GM19455 (cell line): Measurements from ENCODE around the gene RIMS3.
"Not testable (repeated sequence)": the region's sequence is repeated elsewhere in the genome, so short reads cannot be mapped to it uniquely, and the experiment has no call there.

Experiments
- ATAC-seq: cut with Tn5 transposase; IDR thresholded peaks from one replicate; pipeline ENCODE4 v1.9.1; 2021; ENCODE audit not compliant: unreplicated experiment

RIMS3 gene

DNA sequence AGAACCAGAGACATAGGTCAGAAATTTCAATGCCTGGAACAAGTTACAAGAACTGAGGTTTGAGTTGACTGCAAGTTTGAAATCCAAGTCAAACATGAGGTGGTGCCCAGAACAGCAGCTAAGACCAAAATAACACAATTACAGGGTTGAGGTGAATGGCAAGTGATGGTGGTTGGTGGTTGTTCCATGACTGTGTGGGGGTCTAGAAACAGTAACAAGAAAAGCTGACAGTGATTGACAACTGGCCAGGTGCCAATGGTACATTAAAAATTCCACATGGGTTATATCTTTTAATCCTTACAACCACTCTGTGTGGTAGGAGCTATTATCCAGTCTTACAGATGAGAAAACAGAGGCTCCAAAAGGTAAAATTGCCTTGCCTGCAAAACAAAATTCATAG, 32.0 kb downstream of the RIMS3 start:
- no peak for ATAC-seq

- ATAC-seq: no peak
These were observed 34.8 kb downstream of the RIMS3 start for GRCh38 chr1:40630488-40631223.

GRCh38 chr1:40629546-40629945, 35.9 kb downstream of the RIMS3 start:
- not testable (repeated sequence) for ATAC-seq

- no peak for ATAC-seq
These were observed 36.6 kb downstream of the RIMS3 start for GRCh38 chr1:40628903-40629292.

- no peak for ATAC-seq
These were observed 37.2 kb downstream of the RIMS3 start for GRCh38 chr1:40627987-40628902.

DNA sequence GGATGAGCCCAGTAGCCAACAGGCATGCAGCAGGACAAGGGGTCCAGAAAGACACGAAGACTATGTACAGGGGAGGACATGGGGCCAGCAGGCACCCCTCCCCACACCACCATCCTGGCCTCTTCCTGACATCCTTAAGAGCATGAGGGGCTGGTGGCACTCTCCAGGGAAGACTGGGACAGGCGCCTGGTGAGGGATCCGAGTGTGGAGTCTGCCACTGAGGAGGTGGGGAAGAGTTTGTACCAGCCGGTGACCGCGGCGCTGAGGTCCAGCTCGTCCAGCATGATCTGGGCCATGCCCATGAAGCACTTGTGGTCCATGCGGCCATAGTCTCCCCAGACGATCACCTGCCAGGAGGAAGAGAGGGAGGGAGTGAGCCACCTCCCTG, 39.1 kb downstream of the RIMS3 start:
- ATAC-seq: no peak

GRCh38 chr1:40625476-40626382, 39.8 kb downstream of the RIMS3 start:
- ATAC-seq: no peak

DNA sequence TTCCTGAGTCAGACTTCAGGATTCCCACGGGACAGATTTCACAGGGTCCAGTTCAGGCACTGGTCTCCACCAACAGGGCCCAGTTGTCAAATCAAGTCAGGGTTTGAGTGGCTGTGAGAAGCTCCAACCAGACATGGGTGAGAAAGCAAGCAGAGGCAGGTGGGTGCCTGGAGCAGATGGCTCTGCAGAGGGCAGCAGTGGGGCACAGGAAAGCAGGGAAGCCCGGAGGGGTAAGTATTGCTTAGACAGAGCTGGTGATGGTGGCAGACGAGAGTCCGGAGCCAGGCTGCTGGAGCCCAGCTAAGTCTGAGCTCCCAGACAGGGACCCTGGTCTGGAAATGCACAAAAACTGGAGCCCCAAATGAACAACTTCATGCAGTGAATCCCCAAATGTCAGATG, 40.4 kb downstream of the RIMS3 start:
- ATAC-seq: no peak

DNA sequence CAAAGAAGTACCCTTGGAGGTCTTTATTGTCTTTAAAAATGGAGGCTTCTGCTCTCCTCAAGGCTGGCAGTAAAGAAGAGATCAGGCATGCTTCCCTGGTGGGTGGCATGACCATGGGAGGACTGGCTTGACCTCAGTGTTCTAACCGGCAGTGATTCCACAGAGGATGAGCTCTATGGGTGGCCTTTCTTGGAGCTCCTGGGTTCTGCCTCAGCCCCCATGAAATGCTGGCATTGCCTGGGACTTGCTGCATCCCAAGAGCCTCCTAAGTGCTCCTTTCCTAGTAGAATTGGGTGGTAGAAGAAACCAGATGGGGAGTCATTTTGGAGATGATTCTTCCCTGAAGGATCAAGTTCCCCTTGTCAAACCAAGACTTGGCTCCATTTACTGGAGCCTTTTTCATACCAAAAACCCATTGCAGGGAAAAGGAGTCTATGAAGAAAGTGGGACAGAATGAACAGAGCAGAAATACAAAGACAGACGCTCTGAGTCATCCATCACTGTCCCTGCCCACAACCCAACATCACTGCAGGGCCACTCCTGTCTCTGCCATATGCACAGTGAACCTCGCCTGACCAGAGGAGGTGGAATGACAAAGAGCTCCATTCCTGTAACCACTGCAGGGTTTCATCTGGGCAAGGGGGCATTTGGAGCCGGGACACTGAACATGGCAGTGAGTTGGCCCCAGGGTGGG, 42.4 kb downstream of the RIMS3 start:
- ATAC-seq: no peak

GRCh38 chr1:40621821-40622450, 43.5 kb downstream of the RIMS3 start:
- ATAC-seq: no peak

DNA sequence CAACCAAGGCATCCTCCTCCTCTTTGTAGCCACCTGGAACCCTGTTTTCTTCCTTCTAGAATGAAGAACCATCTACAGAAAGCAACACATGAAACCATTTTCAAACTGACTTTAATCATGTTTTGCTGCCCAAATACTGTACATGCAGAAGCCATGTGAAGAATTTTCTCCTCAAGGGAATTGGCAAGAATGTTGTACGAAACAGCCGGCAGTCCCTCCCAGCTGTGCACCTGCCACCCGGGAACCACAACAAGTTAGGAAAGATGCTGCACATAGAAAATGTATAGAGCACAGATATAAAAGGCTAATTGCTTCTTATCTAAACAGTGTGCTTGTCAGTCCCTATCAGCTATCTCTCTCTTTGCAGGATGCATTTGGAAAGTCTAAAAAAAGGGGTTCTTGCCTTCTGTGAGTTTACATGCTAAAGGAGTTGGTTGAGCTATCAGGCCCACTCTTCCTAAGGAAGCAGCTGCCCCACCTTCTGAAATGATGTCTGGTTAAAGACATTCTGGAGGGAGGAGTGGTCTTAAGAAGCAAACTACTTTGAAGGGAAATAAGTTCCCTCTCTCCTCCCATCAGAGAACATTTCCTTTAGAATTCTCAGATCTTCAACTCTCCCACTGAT, 44.8 kb downstream of the RIMS3 start:
- ATAC-seq: no peak

- no peak for ATAC-seq
These were observed 45.3 kb downstream of the RIMS3 start for GRCh38 chr1:40620150-40620549.

- no peak for ATAC-seq
These were observed 47.4 kb downstream of the RIMS3 start for GRCh38 chr1:40618108-40618507.

- ATAC-seq: no peak
These were observed 53.1 kb downstream of the RIMS3 start for GRCh38 chr1:40612345-40612831.

- ATAC-seq: no peak
These were observed 55.3 kb downstream of the RIMS3 start for GRCh38 chr1:40610156-40610555.

DNA sequence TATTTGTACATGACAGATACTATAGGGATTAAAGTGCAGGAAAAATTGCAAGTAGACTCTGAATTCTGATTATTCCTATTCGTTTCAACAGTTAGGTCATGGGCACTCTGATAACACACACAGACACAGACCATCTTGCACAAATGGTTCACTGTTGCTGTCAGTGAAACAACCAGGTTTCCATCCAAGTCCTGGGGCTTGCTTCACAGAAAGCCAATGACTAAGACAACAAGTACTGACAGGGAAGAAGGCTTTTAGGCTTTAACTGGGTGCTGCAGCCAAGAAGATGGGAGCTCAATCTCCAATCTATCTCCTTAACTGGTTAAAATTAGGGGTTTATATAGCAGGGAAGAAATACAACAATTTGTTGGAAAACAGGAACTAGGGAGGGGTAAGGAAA, 57.6 kb downstream of the RIMS3 start:
- ATAC-seq: no peak

GRCh38 chr1:40606978-40607377, 58.5 kb downstream of the RIMS3 start:
- no peak for ATAC-seq

- ATAC-seq: no peak
These were observed 59.3 kb downstream of the RIMS3 start for GRCh38 chr1:40606194-40606593.

DNA sequence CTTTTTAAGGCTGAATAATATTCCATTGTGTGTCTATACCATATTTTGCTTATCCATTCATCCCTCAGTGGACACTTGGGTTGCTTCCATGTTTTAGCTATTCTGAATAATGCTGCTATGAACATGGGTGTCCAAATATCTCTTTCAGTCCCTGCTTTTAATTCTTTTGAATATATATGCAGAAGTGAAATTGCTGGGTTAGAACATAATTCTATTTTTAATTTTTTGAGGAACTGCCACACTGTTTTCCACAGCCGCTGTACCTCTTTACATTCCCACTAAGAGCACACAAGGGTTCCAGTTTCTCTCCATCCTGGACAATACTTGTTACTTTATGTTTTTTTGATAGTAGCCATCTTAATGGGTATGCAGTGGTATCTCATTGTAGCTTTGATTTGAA, 65.6 kb downstream of the RIMS3 start:
- no peak for ATAC-seq

GRCh38 chr1:40595623-40596022, 69.9 kb downstream of the RIMS3 start:
- ATAC-seq: no peak
